GM20000 (cell line): Measurements from ENCODE around the gene SCN5A.

Experiments used
- DNase-seq: peaks from one replicate; pipeline ENCODE4 v3.0.0; 2012; ENCODE audit warnings: low spot score
- TF ChIP-seq, protein P1 (sequence below): IDR thresholded peaks from 2 replicates; pipeline ENCODE4 v1.5.1; 2012; ENCODE audit warnings: mild to moderate bottlenecking, control low read depth; ENCODE audit errors: extremely low read depth, missing control alignments

The SCN5A gene

GRCh38 chr3:38647217-38647970 is 2.1 kb downstream of the SCN5A start:
- TF ChIP-seq, protein P1, sequence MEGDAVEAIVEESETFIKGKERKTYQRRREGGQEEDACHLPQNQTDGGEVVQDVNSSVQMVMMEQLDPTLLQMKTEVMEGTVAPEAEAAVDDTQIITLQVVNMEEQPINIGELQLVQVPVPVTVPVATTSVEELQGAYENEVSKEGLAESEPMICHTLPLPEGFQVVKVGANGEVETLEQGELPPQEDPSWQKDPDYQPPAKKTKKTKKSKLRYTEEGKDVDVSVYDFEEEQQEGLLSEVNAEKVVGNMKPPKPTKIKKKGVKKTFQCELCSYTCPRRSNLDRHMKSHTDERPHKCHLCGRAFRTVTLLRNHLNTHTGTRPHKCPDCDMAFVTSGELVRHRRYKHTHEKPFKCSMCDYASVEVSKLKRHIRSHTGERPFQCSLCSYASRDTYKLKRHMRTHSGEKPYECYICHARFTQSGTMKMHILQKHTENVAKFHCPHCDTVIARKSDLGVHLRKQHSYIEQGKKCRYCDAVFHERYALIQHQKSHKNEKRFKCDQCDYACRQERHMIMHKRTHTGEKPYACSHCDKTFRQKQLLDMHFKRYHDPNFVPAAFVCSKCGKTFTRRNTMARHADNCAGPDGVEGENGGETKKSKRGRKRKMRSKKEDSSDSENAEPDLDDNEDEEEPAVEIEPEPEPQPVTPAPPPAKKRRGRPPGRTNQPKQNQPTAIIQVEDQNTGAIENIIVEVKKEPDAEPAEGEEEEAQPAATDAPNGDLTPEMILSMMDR, result no peak
- DNase-seq, result no peak

DNA sequence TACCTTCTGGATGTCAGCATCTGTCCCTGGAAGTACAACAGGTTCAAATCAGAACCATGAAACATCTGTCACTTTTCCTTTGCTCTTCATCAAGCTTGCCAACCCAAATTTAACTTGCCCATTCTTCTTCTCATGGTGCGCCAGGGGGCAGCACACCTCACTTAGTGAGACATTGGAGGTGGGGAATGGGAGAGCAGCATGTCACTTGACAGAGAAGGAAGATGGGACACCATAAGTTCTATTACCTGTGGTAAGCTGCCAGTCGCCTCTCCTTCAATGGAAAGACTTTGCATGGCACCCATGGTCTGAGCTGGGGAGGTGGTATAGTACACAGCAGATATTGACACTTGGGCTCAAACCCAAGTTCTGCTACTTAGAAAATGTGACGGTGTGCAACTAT is 2.9 kb downstream of the SCN5A start:
- peak; percentile 55 for DNase-seq
- TF ChIP-seq, protein P1, result peak; percentile 74

DNA sequence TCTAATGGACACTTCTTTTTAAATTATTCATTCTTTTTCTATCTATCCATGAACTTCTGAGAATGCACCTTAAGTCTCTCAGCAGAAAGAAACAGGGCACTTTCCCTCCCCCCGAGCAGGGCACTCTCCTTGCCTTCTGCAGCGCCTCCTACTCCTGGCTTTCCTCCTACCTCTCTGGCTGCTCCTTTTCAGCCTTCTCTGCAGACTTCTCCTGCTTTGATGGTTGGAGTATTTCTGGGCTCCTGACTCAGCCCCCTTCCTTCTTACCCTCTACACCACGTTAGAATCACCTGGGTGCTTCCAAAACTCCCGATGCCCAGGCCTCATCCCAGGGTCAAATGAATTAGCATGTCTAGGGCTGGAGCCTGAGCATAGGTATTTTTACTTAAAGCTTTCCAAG is 3.4 kb downstream of the SCN5A start:
- TF ChIP-seq, protein P1, result no peak
- DNase-seq, result no peak

- no peak for DNase-seq
- TF ChIP-seq, protein P1, result no peak
These were observed 3.9 kb downstream of the SCN5A start for GRCh38 chr3:38645601-38646000.

- TF ChIP-seq, protein P1, result no peak
- no peak for DNase-seq
These were observed 4.4 kb downstream of the SCN5A start for GRCh38 chr3:38645076-38645475.

DNA sequence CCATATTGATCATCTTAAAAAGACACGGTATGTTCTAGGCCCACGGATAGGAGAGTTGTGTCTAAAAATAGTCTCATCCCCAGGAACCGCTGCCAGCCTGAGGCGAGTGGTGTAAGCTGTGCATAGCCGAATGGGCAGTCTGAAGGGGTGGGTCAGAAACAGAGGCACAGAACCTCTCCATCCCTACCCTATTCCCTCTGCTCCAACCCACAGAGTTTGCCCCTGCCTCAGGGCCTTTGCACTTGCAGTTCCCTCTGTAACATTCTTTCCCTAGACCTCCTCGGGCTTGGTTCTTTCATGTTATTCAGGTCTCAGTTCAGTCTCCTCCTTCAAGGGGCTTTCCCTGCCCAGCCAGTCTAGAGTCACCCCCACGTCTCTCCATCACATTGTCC is 4.8 kb downstream of the SCN5A start:
- DNase-seq, result no peak
- TF ChIP-seq, protein P1, result no peak

DNA sequence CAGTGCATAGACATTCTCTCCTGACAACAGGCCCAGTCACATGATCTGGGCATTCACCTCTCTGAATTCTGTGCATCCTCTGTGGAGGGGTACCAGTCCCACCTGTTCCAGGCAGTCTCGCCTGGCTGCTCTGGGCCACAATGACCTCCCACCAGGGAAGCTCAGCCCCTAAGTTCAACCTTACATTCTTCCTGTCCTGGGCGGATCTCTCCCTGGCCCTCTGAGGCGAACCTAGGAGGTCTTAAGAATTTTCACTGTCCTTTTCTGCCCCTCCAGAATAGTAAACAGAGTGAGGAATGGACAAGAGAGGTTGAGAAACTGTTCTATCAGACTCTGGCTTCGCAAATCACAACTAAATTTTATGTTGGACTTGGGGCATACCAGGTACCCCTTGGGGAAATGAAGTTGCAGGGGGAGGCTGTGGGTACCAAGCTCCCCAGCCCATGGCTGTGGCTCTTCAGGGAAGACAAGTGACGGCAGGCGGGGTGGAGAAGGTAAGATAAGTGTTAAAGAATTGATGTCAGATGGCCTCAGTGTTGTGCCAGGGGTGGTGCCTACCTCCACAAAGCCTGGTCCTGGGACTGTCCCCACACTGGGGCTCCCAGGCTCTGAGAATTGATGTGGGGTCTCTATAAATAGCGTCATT is 5.3 kb downstream of the SCN5A start:
- TF ChIP-seq, protein P1, result no peak
- DNase-seq, result no peak
